Kidney (tissue), 14 donors: ENCODE data around the gene RBM26. TPM values are rescaled to one million over a fixed set of nuclear protein-coding genes. Genes with fewer than 3 reads are reported as not detected.
A peak's percentile ranks its signal among the peaks of the same experiment; 100 is the strongest.

Experiments
- DNase-seq, 5 donors: peaks; one replicate each; pipeline ENCODE4 v3.0.0-alpha.2; 2013 to 2020
- FAIRE-seq: peaks from 2 replicates; lab custom pipeline; 2012; peaks lifted over from hg19 to GRCh38; lab: Jason Lieb, UNC
- H3K27ac ChIP-seq, 2 donors: one replicate each; pipeline ENCODE4 v1.7.0; 2013; ENCODE audit warnings: low read depth in 2 of 2, low read length in 2 of 2, inconsistent platforms in 1 of 2
- H3K27me3 ChIP-seq: one replicate; pipeline ENCODE4 v1.7.1; 2013; ENCODE audit warnings: low read length, inconsistent platforms; ENCODE audit not compliant: control insufficient read depth, insufficient read depth
- H3K36me3 ChIP-seq, 3 donors: one replicate each; pipeline versions ENCODE4 v1.7.0 to v1.7.1; 2013; ENCODE audit warnings: low read length in 3 of 3, control low read depth in 1 of 3, inconsistent platforms in 1 of 3; ENCODE audit not compliant: insufficient read depth in 3 of 3, control insufficient read depth in 2 of 3
- H3K4me1 ChIP-seq, 3 donors: one replicate each; pipeline versions ENCODE4 v1.7.0 to v1.7.1; 2013; ENCODE audit warnings: low read length in 3 of 3, inconsistent platforms in 1 of 3, low read depth in 1 of 3; ENCODE audit not compliant: control insufficient read depth in 2 of 3, insufficient read depth in 2 of 3
- H3K4me3 ChIP-seq, 3 donors: one replicate each; pipeline versions ENCODE4 v1.7.0 to v1.8.1; 2013; ENCODE audit warnings: low read length in 3 of 3, control low read depth in 1 of 3, inconsistent platforms in 1 of 3
- H3K9ac ChIP-seq, 3 donors: one replicate each; pipeline versions ENCODE4 v1.7.0 to v1.7.1; 2013; ENCODE audit warnings: low read length in 3 of 3, control low read depth in 1 of 3, inconsistent platforms in 1 of 3
- H3K9me3 ChIP-seq, 3 donors: one replicate each; pipeline versions ENCODE4 v1.7.0 to v1.7.1; 2013; ENCODE audit warnings: low read length in 3 of 3, control low read depth in 1 of 3, inconsistent platforms in 1 of 3; ENCODE audit not compliant: control insufficient read depth in 2 of 3, insufficient read depth in 1 of 3
- CTCF ChIP-seq: IDR thresholded peaks from 3 replicates; pipeline ENCODE4 v1.5.1; 2012; ENCODE audit warnings: mild to moderate bottlenecking, moderate library complexity, borderline replicate concordance; ENCODE audit not compliant: insufficient read depth; ENCODE audit errors: extremely low read depth
- intact Hi-C: fragments of 100-400 bp; cut with DNase I; formaldehyde crosslinking; loops from one replicate; pipeline ENCODE4 v1.11.1; 2022
- polyA plus RNA-seq: library from polyadenylated mRNA; stranded (reverse); fragments of 350-450 nt; fragmentation: Illumina TruSeq; extraction: RNeasy Lipid Tissue Mini Kit (QIAGEN cat#74804); gene quantifications from one replicate; pipeline ENCODE4 v1.2.3, GENCODE V29; 2014; ENCODE audit warnings: low read depth, low replicate concordance; ENCODE audit not compliant: insufficient read depth
- total RNA-seq: library from RNA; stranded (reverse); fragmentation: NEBNext Ultra II Directional; extraction: Animal tissue kit (Norgen Biotek cat#: 25700); gene quantifications from one replicate; pipeline ENCODE4 v1.2.1, GENCODE V29; 2021
- donor health status: control.
- donor health status: control.
- donor health status: control.
- donor health status: control.
- donor health status: control.
- donor health status: DM: yes; HTN: yes; CAD: no.
- donor health status: Normal renal cell carcinoma (clear cell type).

The RBM26 gene
- total and polyA plus RNA-seq, 2 donors from 2014 or later: 14.5 to 39.2 TPM

GRCh38 chr13:79406597-79406908 is 498 bp upstream of the RBM26 start:
- no peak for TF ChIP-seq CTCF
- Histone ChIP-seq H3K9ac (peak overlapping the region; percentile 31 to 98 (median 97)), H3K27me3 (no peaks in the 10 kb centered on the region), H3K36me3 (no peaks in the 10 kb centered on the region), H3K9me3 (no peaks in the 10 kb centered on the region), H3K4me1 (peaks cover 6 to 15% (median 12%) of the 10 kb centered on the region in 3 donors), H3K4me3 (peak overlapping the region; percentile 85 to 98 (median 98)), H3K27ac (peak overlapping the region; percentile 92 to 98)
- intact Hi-C loops: no loop called here
- no peak for FAIRE-seq
- DNase-seq: no peak

GRCh38 chr13:79405501-79405830 is 589 bp downstream of the RBM26 start:
- TF ChIP-seq CTCF: no peak
- H3K4me1 ChIP-seq: peaks cover 6 to 19% (median 12%) of the 10 kb centered on the region in 3 donors
- no peaks in the 10 kb centered on the region for H3K27me3 ChIP-seq
- DNase-seq: peak in 1 of 5 donors; percentile 56
- H3K9me3 ChIP-seq: no peaks in the 10 kb centered on the region
- peak overlapping the region; percentile 31 to 97 (median 87) for H3K9ac ChIP-seq
- peak overlapping the region; percentile 92 to 98 for H3K27ac ChIP-seq
- intact Hi-C loops: no loop called here
- peak overlapping the region; percentile 95 to 98 (median 98) for H3K4me3 ChIP-seq
- no peak for FAIRE-seq
- no peaks in the 10 kb centered on the region for H3K36me3 ChIP-seq

GRCh38 chr13:79404985-79405384 is 1.1 kb downstream of the RBM26 start:
- Histone ChIP-seq H3K4me3 (peak overlapping the region; percentile 95 to 98 (median 98)), H3K36me3 (no peaks in the 10 kb centered on the region), H3K27ac (peak overlapping the region in 1 of 2 donors; percentile 26), H3K27me3 (no peaks in the 10 kb centered on the region), H3K9ac (peak overlapping the region; percentile 31 to 97 (median 87)), H3K4me1 (peaks cover 6 to 19% (median 12%) of the 10 kb centered on the region in 3 donors), H3K9me3 (no peaks in the 10 kb centered on the region)
- DNase-seq (peak in 2 of 5 donors; percentile 26 to 41), FAIRE-seq (no peak)
- intact Hi-C loops: no loop called here
- TF ChIP-seq CTCF: no peak

- FAIRE-seq (no peak), DNase-seq (no peak)
- no peak overlapping the region for H3K27ac ChIP-seq
- no peaks in the 10 kb centered on the region for H3K9me3 ChIP-seq
- TF ChIP-seq CTCF: no peak
- H3K9ac ChIP-seq: peak overlapping the region; percentile 0 to 97 (median 31)
- no peaks in the 10 kb centered on the region for H3K36me3 ChIP-seq
- peaks cover 6 to 19% (median 12%) of the 10 kb centered on the region in 3 donors for H3K4me1 ChIP-seq
- H3K4me3 ChIP-seq: peak overlapping the region; percentile 95 to 98 (median 98)
- intact Hi-C loops: no loop called here
- no peaks in the 10 kb centered on the region for H3K27me3 ChIP-seq
These were observed 1.7 kb downstream of the RBM26 start for GRCh38 chr13:79404361-79404760.
